Measurements from ENCODE around the gene PLEKHA5.
"Not testable (repeated sequence)": the region's sequence is repeated elsewhere in the genome, so short reads cannot be mapped to it uniquely, and the experiment has no call there.

Gene PLEKHA5

GRCh38 chr12:19129486-19130223 lies at the start of gene PLEKHA5:
Gene PLEKHA5, plus strand, starts transcription at chr12:19129733. Its CDS starts 67 bp downstream, at chr12:19129800.
- peak; percentile 48 to 78 for DNase-seq

- DNase-seq = no peak
Observed at GRCh38 chr12:19080918-19081317, 48.6 kb upstream of the PLEKHA5 start.

- DNase-seq = no peak
Observed at GRCh38 chr12:19082365-19082911, 47.1 kb upstream of the PLEKHA5 start.

GRCh38 chr12:19084547-19084946 lies 45.0 kb upstream of the PLEKHA5 start:
- DNase-seq = no peak

GRCh38 chr12:19085090-19085489 lies 44.4 kb upstream of the PLEKHA5 start:
- DNase-seq = no peak

- no peak for DNase-seq
Observed at GRCh38 chr12:19088606-19089005, 40.9 kb upstream of the PLEKHA5 start.

- DNase-seq = not testable (repeated sequence)
Observed at GRCh38 chr12:19092482-19092881, 37.1 kb upstream of the PLEKHA5 start.

GRCh38 chr12:19093218-19093617 lies 36.3 kb upstream of the PLEKHA5 start:
- no peak for DNase-seq

GRCh38 chr12:19095331-19095730 lies 34.2 kb upstream of the PLEKHA5 start:
- DNase-seq = no peak

- no peak for DNase-seq
Observed at GRCh38 chr12:19095756-19096480, 33.6 kb upstream of the PLEKHA5 start.

GRCh38 chr12:19105463-19105862 lies 24.1 kb upstream of the PLEKHA5 start:
- no peak for DNase-seq

GRCh38 chr12:19107750-19108149 lies 21.8 kb upstream of the PLEKHA5 start:
- no peak for DNase-seq

GRCh38 chr12:19110221-19110940 lies 19.2 kb upstream of the PLEKHA5 start:
- DNase-seq = no peak

- DNase-seq = no peak
Observed at GRCh38 chr12:19113464-19113863, 16.1 kb upstream of the PLEKHA5 start.

GRCh38 chr12:19115285-19115684 lies 14.2 kb upstream of the PLEKHA5 start:
- no peak for DNase-seq

GRCh38 chr12:19119440-19119839 lies 10.1 kb upstream of the PLEKHA5 start:
- DNase-seq = no peak

GRCh38 chr12:19120795-19121194 lies 8.7 kb upstream of the PLEKHA5 start:
- DNase-seq = no peak

- no peak for DNase-seq
Observed at GRCh38 chr12:19121449-19122018, 8.0 kb upstream of the PLEKHA5 start.

- no peak for DNase-seq
Observed at GRCh38 chr12:19125325-19125724, 4.2 kb upstream of the PLEKHA5 start.

GRCh38 chr12:19127270-19127669 lies 2.3 kb upstream of the PLEKHA5 start:
- no peak for DNase-seq

GRCh38 chr12:19128485-19128884 lies 1.0 kb upstream of the PLEKHA5 start:
- no peak for DNase-seq

- no peak for DNase-seq
Observed at GRCh38 chr12:19129122-19129485, 429 bp upstream of the PLEKHA5 start.
